Large intestine (tissue), 12 donors: ENCODE measurements around the gene ALG6. TPM values are rescaled to one million over a fixed set of nuclear protein-coding genes. Genes with fewer than 3 reads are reported as not detected.

Experiments
- DNase-seq, 2 donors: peaks; one replicate each; pipeline versions ENCODE4 v3.0.0 to v3.0.0-alpha.2; 2013
- H3K27ac ChIP-seq: one replicate; pipeline ENCODE4 v1.5.1; 2013; ENCODE audit warnings: low read length
- H3K27me3 ChIP-seq: 2 replicates; pipeline ENCODE4 v1.6.1; 2013; ENCODE audit warnings: low read length; ENCODE audit not compliant: control insufficient read depth, insufficient read depth
- H3K36me3 ChIP-seq: 2 replicates; pipeline ENCODE4 v1.6.1; 2013; ENCODE audit warnings: low read length; ENCODE audit not compliant: control insufficient read depth, insufficient read depth
- H3K4me1 ChIP-seq: one replicate; pipeline ENCODE4 v1.6.1; 2013; ENCODE audit warnings: low read length; ENCODE audit not compliant: control insufficient read depth, insufficient read depth
- H3K4me3 ChIP-seq: one replicate; pipeline ENCODE4 v1.5.1; 2013; ENCODE audit warnings: low read length
- H3K9me3 ChIP-seq: one replicate; pipeline ENCODE4 v1.6.1; 2013; ENCODE audit warnings: mild to moderate bottlenecking, low read depth, low read length, moderate library complexity; ENCODE audit not compliant: control insufficient read depth
- WGBS: methylation state at CpG from one replicate; pipeline ENCODE4 v1.1.5; 2013; ENCODE audit warnings: low lambda C conversion rate; ENCODE audit not compliant: insufficient coverage; 5-methylcytosine and 5-hydroxymethylcytosine counted together
- long read RNA-seq, 11 donors: transcript quantifications; one replicate each; lab custom pipeline, GENCODE V29; 2026
- polyA plus RNA-seq: library from polyadenylated mRNA; unstranded; fragments of 120-200 nt; gene quantifications from one replicate; pipeline ENCODE4 v1.2.1, GENCODE V29; 2013

The ALG6 gene
- 21.2 TPM for polyA plus RNA-seq
- long read RNA-seq, donor 1: 0 reads
- long read RNA-seq, donor 2, partial matches to known transcripts: 0 of 2 reads
- long read RNA-seq, donor 2, other reads (novel, unspliced or antisense): 0 of 2 reads
- long read RNA-seq, donor 3: 0 reads
- long read RNA-seq, donor 4: 0 reads
- long read RNA-seq, donor 5, partial matches to known transcripts: 0 of 7 reads
- long read RNA-seq, donor 5, other reads (novel, unspliced or antisense): 5 of 7 reads
- long read RNA-seq, donor 6, partial matches to known transcripts: 0 of 7 reads
- long read RNA-seq, donor 6, other reads (novel, unspliced or antisense): 6 of 7 reads
- long read RNA-seq, donor 7, partial matches to known transcripts: 0 of 7 reads
- long read RNA-seq, donor 7, other reads (novel, unspliced or antisense): 6 of 7 reads
- long read RNA-seq, donor 8, partial matches to known transcripts: 0 of 10 reads
- long read RNA-seq, donor 8, other reads (novel, unspliced or antisense): 8 of 10 reads
- long read RNA-seq, donor 9, partial matches to known transcripts: 0 of 1 reads
- long read RNA-seq, donor 9, other reads (novel, unspliced or antisense): 0 of 1 reads
- long read RNA-seq, donor 10, partial matches to known transcripts: 0 of 1 reads
- long read RNA-seq, donor 10, other reads (novel, unspliced or antisense): 0 of 1 reads
- long read RNA-seq, donor 11, partial matches to known transcripts: 0 of 6 reads
- long read RNA-seq, donor 11, other reads (novel, unspliced or antisense): 5 of 6 reads

DNA sequence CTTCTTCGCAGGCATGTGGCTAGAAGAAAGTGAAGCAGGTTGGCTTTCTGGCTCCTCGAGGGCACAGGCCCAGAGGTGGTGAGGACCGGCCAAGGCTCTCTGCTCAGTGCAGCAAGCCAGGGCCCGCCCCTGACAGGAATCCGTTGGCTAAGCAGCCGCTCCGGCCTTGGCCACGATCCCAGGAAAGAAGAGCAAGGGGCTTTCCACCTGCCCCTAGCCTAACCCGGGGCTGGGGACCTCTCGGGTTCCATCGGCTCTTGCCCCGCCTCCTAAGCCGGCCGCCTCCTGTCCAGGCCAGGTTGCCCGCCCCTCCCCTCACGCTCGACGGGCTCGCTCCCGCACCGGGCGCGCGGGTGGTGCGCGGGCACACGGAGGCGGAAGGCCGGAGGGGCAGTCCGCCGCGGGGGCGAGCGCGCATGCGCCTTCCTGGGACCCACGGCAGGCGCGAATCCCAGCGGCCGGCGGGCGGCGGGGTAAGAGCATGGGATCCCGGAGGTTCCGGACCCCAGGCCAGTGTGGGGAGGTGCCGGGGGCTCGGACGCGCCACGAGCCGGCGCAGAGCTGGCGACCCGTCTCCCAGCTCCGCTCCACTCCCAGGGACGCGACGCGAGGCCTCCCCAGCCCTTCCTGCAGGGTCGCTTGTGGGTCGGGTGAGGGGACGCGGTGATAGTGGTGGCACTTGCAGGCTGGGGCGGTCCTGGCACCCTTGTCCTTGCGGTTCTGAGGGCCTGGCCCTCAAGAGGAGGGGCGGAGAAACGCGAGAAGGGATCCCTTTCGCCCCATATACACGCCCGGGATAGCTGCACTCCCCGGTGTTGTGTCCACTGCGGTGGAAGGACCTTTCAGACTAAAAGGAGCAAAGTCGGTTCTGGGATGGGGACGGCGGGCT, at the start of gene ALG6:
Gene ALG6 (plus strand): TSS at position 413 of the 889 bp plus-strand sequence. CDS start 3,351 bp downstream, outside the sequence.
- WGBS: no CpG with 5 or more reads among the region's 77 CpGs
- H3K4me3 ChIP-seq: peak within 1 kb of the TSS; percentile 97
- peaks cover 8% of the 10 kb centered on the region for H3K4me1 ChIP-seq
- DNase-seq: peak; percentile 96
- H3K27ac ChIP-seq: peak within 1 kb of the TSS; percentile 67
- H3K27me3 ChIP-seq: no peaks in the 10 kb centered on the region
- no peaks in the 10 kb centered on the region for H3K9me3 ChIP-seq
- peaks cover 5% of the 10 kb centered on the region for H3K36me3 ChIP-seq

DNA sequence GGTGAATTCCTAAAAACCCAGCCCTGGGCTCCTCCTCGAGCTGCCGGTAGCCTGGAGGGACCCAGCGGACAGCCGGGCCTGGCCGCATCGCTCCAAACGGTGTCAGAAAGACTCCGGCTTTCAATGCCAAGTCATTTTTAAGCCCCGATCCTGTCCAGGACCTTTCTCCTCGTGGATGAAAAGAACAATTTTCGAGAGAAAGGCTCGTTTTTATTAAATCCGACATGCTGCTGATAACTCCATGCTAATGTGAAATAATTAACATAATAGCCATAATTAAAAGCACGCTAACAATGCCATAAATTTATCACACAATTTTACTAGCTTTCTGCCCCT, 49.6 kb upstream of the ALG6 start:
- no CpG with 5 or more reads among the region's 14 CpGs for WGBS
- peaks cover 3% of the 10 kb centered on the region for H3K4me1 ChIP-seq
- H3K4me3 ChIP-seq: no peak overlapping the region
- H3K27me3 ChIP-seq: peaks cover 94% of the 10 kb centered on the region
- DNase-seq: no peak
- H3K9me3 ChIP-seq: peaks cover 30% of the 10 kb centered on the region
- no peak overlapping the region for H3K27ac ChIP-seq
- H3K36me3 ChIP-seq: no peaks in the 10 kb centered on the region

DNA sequence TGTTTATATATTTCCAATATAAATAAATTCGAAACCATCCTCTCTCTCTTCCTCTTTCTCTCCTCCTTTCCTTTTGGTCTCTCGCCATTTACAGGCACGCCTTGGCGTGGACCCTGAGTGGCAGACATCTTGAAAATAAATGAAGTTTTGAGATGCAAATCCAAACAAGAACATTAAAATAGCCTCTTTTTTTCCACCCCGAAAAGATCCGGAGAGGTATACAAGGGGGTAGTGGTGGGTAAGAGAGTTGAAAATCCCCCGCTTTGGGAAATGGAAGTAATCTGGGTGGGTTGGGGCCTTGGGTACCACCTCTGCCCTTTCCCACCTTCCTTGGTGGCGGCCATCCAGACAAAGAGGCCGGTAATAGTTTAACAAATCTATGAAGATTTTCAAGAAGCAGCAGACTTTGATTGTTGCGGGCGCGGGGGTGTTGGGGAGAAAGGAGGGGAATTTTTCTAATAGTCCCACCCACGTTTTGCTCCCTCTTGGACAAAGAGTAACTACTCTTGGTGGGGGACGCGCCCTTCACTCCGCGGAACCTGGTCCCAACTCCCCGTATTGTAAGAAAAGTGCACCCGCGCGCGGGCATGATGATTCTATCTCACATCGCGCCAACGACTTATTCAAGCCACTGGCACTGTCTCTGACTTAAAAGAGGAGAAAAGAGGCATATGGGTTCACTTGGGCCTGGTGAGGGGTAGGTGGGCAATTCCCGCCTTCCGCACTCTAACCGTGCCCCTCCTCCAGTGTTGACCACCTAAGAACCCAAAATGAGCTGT, 49.0 kb upstream of the ALG6 start:
- Histone ChIP-seq H3K9me3 (peaks cover 32% of the 10 kb centered on the region), H3K4me3 (no peak overlapping the region), H3K4me1 (peaks cover 5% of the 10 kb centered on the region), H3K27ac (no peak overlapping the region), H3K27me3 (peaks cover 95% of the 10 kb centered on the region), H3K36me3 (no peaks in the 10 kb centered on the region)
- DNase-seq: peak in 1 of 2 donors; percentile 23
- 13% methylated on average over 6 of the region's 28 CpGs for WGBS

DNA sequence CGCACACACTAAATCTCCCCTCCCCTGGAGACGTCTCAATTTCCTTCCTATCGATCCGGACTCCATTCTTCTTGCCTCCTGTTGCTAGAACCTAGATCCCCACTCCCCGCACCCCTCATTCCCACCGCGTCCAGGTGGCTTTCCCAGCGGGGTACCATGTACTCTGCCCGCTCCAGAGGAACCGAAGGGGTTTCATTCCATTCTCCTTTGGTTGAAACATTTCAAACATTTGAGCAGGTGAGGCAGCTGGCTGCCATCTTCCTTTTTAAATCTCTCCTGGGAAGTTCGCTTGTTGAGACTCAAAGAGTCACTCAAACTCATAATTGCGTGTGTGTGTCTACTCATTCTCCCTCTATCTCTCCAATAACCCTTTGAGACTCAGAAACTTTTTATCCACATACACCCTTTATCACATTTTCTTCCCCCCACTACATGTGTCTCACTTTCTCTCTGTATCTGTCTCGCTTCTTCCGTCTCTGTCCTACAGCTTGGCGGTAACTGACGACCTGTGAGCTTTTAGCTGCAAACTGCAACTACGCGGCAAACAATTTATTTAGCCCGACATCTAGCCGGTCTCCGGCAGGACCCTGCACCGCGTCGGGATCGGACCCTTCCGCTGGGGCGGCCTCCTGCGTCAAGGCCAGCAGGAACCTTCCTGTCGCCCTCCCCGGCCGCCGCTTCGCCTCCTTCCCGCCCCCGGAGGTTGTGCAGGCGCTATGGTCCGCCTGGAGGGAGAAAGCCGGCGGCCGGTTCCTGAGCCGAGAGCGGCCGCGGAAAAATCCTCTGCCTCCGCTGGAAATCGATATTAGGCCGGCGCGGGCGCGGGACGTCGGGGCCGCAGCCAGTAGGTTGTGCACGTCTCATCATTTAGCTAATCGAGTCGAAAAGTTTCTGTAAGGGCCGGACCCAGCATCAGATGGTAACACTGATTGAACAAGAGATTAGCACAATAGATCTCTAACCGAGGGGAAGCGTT, 48.1 kb upstream of the ALG6 start:
- H3K4me3 ChIP-seq: no peak overlapping the region
- H3K36me3 ChIP-seq: no peaks in the 10 kb centered on the region
- 10% methylated on average over 3 of the region's 60 CpGs for WGBS
- DNase-seq: peak in 1 of 2 donors; percentile 22
- peaks cover 35% of the 10 kb centered on the region for H3K9me3 ChIP-seq
- H3K27me3 ChIP-seq: peaks cover 96% of the 10 kb centered on the region
- H3K4me1 ChIP-seq: peaks cover 5% of the 10 kb centered on the region
- no peak overlapping the region for H3K27ac ChIP-seq

DNA sequence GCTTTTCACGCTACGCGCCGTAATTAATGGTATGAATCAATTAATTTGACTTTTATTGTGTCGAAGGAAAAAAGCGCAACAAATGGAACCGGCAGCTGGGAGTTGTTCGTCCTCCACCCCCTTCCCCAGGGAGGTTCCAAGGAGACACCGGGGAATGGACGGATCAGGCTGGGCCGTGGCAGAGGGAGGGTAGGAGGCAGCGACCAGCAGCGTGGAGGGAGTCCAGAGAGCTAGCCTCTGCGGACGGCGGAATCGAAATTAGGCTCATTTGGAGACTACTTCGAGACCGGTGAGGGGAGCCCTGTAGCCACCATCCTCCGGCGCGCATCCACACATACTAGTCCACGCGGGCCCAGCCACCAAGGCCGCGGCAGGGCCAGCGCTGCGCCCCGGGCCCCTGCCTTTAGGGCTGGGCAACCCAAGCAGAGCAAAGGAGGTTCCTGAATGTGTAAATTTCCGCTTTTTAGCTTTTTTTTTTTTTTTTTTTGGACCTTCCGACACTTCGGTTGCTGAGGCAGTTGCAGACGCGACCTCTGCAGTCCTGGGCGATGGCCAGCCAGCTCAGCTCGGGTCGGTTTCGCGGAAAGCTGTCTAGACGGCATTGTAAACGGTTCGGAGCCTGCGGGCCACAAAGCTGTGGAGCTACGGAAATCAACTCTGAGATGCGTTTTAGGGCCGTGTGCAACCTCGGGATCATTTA, 47.3 kb upstream of the ALG6 start:
- no CpG with 5 or more reads among the region's 47 CpGs for WGBS
- H3K27ac ChIP-seq: no peak overlapping the region
- H3K36me3 ChIP-seq: no peaks in the 10 kb centered on the region
- H3K27me3 ChIP-seq: peaks cover 94% of the 10 kb centered on the region
- H3K9me3 ChIP-seq: peaks cover 38% of the 10 kb centered on the region
- H3K4me3 ChIP-seq: no peak overlapping the region
- peak in 1 of 2 donors; percentile 29 for DNase-seq
- H3K4me1 ChIP-seq: peaks cover 5% of the 10 kb centered on the region

DNA sequence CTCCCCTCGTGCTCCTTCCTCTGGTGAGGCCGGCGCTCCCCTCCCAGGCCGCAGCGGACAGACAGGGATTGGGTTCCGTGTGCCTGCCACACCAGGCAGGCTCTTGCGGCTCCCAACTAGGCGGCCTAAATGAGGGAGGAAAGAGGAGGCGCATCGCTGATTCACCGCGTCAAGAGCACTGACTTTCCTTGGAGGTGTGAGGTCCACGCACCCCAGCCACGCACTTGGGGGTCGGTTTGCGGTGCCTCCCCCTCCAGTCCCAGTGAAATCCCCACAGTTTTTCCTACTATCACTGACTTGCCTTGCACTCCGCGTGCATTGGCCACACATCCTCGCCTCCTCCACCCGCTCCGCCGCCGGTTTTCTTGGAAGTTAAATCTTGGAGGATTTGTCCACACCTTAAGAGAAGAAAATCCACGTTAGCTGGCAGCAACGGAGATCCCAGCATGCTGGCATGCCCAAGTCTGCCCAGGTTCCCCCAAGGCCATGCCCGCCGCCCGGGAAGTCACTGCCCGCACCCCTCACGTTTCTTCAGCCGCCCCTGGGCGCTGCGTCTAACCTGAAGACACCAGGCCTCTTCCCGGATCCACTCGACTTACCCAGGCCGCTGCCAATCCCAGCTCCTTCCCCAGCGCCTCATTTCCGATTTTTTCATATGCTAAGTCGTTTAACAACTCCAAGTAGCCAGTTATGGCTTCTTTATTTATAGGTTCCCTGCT, 46.2 kb upstream of the ALG6 start:
- Histone ChIP-seq H3K4me1 (peaks cover 5% of the 10 kb centered on the region), H3K27ac (no peak overlapping the region), H3K9me3 (peaks cover 38% of the 10 kb centered on the region), H3K36me3 (no peaks in the 10 kb centered on the region), H3K27me3 (peaks cover 91% of the 10 kb centered on the region), H3K4me3 (no peak overlapping the region)
- WGBS: 6% methylated on average over 6 of the region's 39 CpGs
- peak in 1 of 2 donors; percentile 16 for DNase-seq

DNA sequence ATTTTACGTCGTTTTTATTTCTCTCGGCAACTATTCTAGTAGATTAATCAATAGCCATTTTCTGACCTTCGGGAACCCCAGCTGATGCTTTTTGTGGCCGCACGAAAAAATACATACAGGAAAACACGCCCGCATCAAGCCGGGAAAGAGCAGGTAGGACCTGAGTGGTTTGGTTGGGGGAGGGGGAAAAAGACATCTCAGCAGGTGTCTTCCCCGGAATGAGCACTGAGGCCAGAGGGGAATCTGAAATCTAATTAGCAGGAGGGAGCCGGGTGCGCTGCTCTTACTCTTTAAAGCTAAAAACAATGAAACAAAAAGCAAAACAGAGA, 45.7 kb upstream of the ALG6 start:
- Histone ChIP-seq H3K36me3 (no peaks in the 10 kb centered on the region), H3K27me3 (peaks cover 91% of the 10 kb centered on the region), H3K9me3 (peaks cover 38% of the 10 kb centered on the region), H3K27ac (no peak overlapping the region), H3K4me3 (no peak overlapping the region), H3K4me1 (peaks cover 5% of the 10 kb centered on the region)
- 3% methylated on average over 4 of the region's 12 CpGs for WGBS
- no peak for DNase-seq

DNA sequence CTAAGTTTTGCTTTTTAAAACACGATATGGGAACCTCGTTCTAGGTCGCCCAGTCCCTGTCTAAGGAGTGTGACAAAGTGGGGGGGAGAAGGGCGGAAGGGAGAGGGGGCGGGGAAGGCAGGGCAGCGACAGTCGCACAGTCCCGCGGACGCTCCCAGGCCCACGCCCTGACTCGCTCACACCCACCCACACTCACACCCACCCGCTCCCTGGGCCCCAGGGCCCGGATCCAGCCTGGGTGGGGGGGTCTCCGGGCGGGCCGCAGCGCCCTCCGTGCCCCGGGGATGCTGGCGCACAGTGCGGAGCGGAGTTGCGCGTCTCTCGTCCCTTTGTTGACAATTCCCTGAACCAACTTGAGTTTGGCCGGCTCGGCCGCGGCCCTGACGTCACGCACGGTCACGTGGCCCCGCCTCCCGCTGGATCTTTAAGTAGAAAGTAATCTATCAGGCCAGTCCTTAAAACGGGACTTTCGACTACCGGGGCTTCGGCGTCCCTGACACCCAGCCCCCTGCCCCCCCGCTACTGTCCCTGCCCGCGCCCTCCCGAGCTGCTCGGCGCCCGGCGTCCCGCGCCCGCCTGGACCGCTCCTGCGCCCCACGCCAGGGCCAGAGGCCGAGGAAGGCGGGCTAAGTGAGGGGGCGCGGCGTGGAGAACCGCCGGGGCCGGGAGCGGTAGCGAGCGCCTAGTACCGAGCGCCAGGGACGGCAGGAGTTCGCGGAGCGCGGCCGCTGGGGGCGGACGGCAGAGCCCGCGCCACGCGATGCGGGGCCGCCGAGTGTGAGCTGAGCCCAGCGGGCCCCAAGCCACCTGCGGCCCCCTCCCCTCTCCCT, 45.1 kb upstream of the ALG6 start, which contains the start of gene FOXD3:
Gene FOXD3 (plus strand): TSS at position 454 of the 830 bp plus-strand sequence. CDS start 492 bp downstream, outside the sequence.
- H3K36me3 ChIP-seq: no peaks in the 10 kb centered on the region
- peak within 1 kb of the TSS; percentile 16 for H3K4me3 ChIP-seq
- H3K4me1 ChIP-seq: peaks cover 5% of the 10 kb centered on the region
- H3K27ac ChIP-seq: no peak within 1 kb of the TSS
- peaks cover 91% of the 10 kb centered on the region for H3K27me3 ChIP-seq
- peak; percentile 49 to 62 for DNase-seq
- WGBS: no CpG with 5 or more reads among the region's 85 CpGs
- H3K9me3 ChIP-seq: peaks cover 33% of the 10 kb centered on the region
